Measurements from ENCODE around the gene GPM6B.
"Not testable (repeated sequence)": the region's sequence is repeated elsewhere in the genome, so short reads cannot be mapped to it uniquely, and the experiment has no call there.

GPM6B gene

DNA sequence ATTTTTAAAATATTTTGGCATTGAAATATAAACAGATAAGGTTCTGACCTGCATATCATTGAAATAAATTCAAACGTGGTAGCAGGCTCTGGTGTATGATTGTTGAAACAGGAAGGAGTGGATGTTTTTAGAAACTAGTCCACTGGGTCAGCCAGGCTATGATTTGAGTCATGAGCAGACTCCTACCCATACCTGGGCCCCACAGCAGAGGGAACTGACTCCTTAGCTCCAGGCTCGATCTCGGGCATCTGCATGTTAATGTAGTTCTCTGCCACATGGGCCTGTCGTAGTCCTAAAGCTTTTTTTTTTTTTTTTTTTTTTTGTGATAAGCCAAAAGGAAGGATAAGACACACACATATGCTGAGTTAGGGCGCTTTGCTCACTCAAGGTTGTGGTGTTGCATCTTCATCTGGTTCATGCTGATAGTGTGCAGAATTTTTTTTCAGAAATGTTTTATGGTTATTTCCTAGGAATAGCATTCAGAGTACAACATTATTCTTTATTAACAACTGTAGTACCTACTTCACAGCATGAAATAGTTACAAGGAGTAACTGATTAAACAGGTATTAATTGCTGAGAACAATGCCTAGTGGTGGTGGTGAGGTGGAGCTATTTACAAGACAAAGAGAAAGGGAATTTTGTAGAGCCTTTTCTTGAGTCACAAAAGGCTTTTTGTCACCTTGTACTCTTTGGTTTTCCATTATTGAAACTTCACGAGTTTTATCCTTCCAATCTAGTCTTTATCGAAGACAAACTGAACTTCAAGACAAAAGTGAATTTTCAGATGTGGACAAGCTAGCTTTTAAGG lies 55.1 kb downstream of the GPM6B start:
- no peak for DNase-seq

GRCh38 chrX:13760426-13760825 lies 56.5 kb downstream of the GPM6B start:
- no peak for DNase-seq

DNA sequence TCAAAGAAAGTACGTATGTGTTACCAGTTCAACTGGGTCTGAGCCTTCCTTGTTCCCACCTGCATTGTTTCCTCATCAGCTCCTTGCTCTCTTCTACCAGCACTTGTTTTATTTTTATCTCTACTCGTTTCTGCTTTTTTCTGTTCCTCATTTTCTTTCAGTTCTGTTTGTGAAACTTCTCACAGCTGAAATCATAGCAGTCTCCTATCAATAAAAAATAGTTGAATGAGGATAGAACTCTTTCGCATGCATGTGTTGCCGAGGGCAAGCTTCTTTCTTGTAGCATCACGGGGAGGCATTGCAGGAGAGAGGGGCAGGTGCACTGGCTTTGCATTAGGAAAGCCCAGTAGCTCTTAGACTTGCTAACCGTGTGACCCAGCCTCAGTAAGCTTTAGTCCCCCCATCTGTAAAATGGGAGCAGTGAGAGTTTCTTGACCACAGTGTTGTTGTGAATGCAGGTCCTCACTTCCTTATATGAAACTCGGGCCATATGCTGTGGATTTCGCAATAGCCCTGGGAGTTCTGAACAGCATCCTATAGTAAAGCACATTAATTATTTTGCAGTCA lies 57.7 kb downstream of the GPM6B start:
- no peak for DNase-seq

GRCh38 chrX:13756381-13756780 lies 60.5 kb downstream of the GPM6B start:
- no peak for DNase-seq

DNA sequence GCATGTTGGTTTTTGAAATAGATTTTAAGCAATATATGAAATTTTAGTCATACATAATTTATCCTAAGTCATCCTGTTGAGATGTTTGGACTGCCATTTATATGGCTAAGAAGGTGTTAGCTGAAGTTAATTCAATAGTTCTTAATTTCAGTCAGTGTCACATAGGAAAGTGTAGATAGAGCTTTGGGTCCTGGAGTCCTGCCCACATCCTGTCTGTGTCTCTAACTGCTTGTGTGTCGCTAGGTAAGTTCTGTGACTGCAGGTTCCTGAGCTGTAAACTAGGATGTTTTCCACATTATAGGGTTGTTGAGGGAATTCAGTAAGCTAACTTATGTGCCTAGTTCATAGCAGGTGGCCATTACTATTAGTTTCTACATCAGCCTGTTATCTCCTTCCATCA lies 61.6 kb downstream of the GPM6B start:
- DNase-seq = no peak

DNA sequence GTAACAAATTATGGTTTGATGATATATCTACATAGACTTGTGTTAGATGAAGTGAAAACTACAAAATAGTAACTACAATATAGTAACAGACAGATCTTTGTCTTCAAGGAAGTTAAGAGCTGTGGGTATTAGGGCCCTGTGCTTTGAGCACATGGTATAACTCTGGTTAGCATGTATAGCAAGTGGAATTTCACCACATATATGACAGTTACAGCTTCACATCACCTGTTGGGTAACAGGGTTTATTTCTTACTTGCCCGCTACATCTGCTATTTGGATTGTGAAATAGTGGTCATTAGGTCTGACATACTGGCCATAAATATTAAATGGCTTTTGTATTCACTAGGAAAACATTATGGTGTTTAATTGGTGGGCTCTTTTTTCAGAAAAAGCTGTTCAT lies 62.1 kb downstream of the GPM6B start:
- DNase-seq = no peak

GRCh38 chrX:13752646-13753045 lies 64.2 kb downstream of the GPM6B start:
- no peak for DNase-seq

DNA sequence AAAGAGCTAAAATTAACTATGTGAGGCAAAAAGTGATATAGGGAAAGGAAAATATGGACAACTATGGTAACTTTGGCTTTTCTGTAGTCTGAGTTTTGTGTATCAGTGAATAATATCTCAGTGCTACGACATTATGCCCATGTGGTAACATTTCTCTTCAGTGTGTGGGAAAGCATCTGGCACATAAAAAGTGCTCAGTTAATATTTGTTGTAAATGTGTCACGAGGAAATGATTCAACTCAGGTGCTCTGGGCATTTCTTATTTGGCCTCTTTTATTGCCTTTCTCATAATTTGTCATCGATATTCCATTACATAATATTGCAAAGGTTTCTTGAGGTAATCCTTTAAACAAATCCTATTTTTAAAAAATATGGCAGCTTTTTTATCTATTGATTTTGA lies 64.8 kb downstream of the GPM6B start:
- no peak for DNase-seq

- no peak for DNase-seq
These were observed 66.1 kb downstream of the GPM6B start for GRCh38 chrX:13750812-13751211.

DNA sequence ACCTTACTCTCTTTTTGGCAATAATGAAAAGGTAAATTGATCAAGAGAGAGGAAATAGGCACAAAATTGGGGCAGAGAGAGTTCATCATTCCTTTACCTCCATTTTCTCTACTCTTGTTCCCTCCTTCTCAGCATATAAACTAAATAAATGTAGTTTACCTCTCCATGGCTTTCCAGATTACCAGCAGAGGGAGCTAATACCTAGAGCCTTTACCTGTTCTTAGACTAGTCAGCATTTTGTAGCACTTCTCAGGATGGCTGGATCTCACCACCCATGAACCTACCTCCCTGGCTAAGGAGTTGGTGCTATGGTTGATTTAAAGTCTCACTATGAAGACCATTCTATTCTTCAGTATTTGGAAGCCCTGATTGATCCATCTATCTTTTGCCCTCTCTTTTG lies 66.7 kb downstream of the GPM6B start:
- peak; percentile 43 for DNase-seq

GRCh38 chrX:13748486-13748885 lies 68.4 kb downstream of the GPM6B start:
- DNase-seq = no peak

DNA sequence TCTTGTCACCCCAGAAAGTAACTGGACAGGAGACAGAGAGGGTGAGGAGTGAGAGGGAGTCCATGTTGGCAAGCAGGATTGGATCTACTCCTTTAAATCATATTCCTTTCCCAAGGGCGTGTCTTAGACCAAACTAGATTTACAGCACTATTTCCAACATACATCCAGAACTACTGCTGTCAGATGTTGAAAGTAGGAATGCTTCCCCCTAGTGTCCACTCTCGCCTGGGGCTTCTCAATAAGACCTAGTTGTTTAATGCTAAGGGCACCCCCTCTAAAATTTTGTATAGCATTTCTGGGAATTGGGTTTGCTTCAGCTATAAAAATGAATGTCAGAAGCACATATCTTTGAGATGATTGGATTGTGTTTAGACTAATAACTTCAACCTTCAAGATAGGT lies 69.1 kb downstream of the GPM6B start:
- DNase-seq = peak; percentile 37

DNA sequence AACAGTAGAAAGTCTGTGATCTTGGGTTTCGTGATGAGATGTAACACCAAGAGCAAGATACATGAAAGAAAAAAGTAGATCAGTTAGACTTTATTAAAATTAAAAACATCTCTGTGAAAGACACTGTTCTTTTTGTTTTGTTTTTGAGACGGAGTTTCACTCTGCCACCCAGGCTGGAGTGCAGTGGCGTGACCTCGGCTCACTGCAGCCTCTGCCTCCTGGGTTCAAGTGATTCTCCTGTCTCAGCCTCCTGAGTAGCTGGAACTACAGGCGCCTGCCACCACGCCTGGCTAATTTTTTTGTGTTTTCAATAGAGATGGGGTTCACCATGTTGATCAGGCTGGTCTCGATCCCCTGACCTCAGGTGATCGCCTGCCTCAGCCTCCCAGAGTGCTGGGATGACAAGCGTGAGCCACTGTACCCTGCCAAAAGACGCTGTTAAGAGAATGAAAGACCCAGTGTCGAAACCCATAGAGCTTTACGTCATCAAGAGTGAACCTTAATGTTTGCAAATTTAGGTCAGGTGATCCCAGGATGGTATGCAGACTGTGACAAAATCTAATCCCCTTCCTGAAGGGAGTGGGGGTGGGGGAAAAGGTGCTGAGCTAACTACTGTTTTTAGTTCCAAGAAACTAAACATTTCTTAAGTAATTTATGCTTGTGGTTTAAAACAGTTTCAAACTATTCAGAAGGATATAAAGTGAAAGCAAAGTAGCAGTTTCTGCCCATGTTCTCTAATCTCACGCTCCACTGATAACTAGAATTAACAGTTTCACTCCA lies 74.3 kb downstream of the GPM6B start:
- no peak for DNase-seq

DNA sequence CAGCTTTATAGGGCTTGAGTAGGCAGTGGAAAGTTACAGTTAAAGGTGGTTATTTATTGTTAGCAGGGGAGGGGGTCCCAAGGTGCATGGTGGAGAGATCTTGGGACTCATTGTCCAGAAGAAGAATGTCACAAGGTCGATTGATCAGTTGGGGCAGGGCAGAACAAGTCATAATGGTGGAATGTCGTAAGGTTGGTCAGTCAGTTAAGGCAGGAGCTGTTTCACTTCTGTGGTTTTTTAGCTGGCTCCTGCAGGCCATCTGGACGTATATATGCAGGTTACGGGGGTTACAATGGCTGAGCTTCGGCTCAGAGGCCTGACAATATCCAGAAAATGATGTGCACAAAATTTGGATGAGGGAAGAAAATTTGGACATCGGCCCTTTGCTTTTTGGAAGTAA lies 75.2 kb downstream of the GPM6B start:
- no peak for DNase-seq

- peak; percentile 82 for DNase-seq
These were observed 82.4 kb downstream of the GPM6B start, which contains the start of the genes OFD1 and TRAPPC2 for GRCh38 chrX:13734278-13735172. Gene OFD1 (plus strand): TSS chrX:13734748. CDS start chrX:13735072, 324 bp downstream. Gene TRAPPC2 (minus strand): TSS chrX:13734620. CDS start chrX:13719963, 14,657 bp downstream.

DNA sequence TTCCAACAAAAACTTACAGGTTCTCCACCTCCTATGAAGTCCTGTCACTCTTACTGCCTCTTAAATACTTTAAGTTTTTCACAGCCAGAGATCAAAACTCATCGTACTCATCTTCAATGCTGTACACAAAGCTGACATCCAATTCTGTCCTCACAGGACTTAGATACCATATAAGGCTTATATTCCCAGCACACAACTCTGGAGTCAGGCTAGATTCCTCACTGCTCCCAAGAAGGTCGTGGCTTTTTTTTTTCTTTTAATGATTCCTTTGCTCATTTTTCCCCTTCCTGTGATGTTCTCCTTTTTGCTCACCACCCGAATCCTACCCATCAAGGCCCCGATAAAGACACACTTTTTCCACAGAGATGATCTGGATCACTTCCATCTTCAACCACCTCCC lies 83.4 kb downstream of the GPM6B start:
- no peak for DNase-seq

GRCh38 chrX:13732246-13733067 lies 84.4 kb downstream of the GPM6B start:
- no peak for DNase-seq

DNA sequence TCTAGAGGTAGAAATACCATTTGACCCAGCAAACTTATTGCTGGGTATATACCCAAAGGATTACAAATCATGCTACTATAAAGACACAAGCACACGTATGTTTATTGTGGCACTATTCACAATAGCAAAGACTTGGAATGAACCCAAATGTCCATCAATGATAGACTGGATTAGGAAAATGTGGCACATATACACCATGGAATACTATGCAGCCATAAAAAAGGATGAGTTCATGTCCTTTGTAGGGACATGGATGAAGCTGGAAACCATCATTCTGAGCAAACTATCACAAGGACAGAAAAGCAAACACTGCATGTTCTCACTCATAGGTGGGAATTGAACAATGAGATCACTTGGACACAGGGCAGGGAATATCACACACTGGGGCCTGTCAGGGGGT lies 86.4 kb downstream of the GPM6B start:
- not testable (repeated sequence) for DNase-seq

DNA sequence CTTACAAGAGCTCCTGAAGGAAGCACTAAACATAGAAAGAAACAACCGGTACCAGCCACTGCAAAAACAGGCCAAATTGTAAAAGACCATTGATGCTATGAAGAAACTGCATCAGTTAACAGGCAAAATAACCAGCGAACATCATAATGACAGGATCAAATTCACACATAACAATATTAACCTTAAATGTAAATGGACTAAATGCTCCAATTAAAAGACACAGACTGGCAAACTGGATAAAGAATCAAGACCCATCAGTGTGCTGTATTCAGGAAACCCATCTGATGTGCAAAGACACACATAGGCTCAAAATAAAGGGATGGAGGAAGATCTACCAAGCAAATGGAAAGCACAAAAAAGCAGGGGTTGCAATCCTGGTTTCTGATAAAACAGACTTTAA lies 90.3 kb downstream of the GPM6B start:
- DNase-seq = not testable (repeated sequence)

- DNase-seq = peak; percentile 55
These were observed 92.0 kb downstream of the GPM6B start for GRCh38 chrX:13724878-13725277.

GRCh38 chrX:13721819-13722519 lies 94.9 kb downstream of the GPM6B start:
- DNase-seq = peak; percentile 66

Measured in NCI-H510A treated with DMSO at 0.1 percent for 48 hours (cell line).